IMR-90 (cell line): ENCODE data around the gene EDIL3. TPM values are rescaled to one million over a fixed set of nuclear protein-coding genes. Genes with fewer than 3 reads are reported as not detected.
A peak's percentile ranks its signal among the peaks of the same experiment; 100 is the strongest.

ENCODE experiments used
- ATAC-seq: fragments of 200-7000 bp; cut with Tn5 transposase; 2 replicates; pipeline ENCODE4 v1.9.1; 2020; ENCODE audit warnings: low read depth, mild to moderate bottlenecking, moderate library complexity
- BruUV-seq: library from RNA; stranded (reverse); fragments of 400-500 nt; replicated peaks from 2 replicates; lab custom pipeline; 2021; lab: Mats Ljungman, UMichigan
- CTCF ChIA-PET: fragments of 300-600 bp; formaldehyde crosslinking; extraction: SDS; loops from one replicate; lab custom pipeline; 2021; ENCODE audit warnings: antibody characterized with exemption; lab: Yijun Ruan, JAX
- POLR2A ChIA-PET: fragments of 300-600 bp; sonication (Branson Sonifier 250); formaldehyde crosslinking; loops from one replicate; lab custom pipeline; 2022; ENCODE audit warnings: antibody characterized with exemption; ENCODE audit not compliant: unreplicated experiment; lab: Charles Lee
- DNase-seq: peaks from one replicate; pipeline ENCODE4 v3.0.0; 2013
- H2AFZ ChIP-seq: replicated peaks from 2 replicates; pipeline ENCODE3; 2013; ENCODE audit warnings: low read length, mild to moderate bottlenecking; ENCODE audit not compliant: poor library complexity
- H2AK5ac ChIP-seq: 2 replicates; pipeline ENCODE4 v1.6.1; 2013; ENCODE audit warnings: low read depth, low read length, inconsistent platforms
- H2AK9ac ChIP-seq: replicated peaks from 2 replicates; pipeline ENCODE3; 2013; ENCODE audit warnings: mild to moderate bottlenecking, low read depth, low read length, moderate library complexity; ENCODE audit not compliant: poor library complexity
- H2BK120ac ChIP-seq: 2 replicates; pipeline ENCODE4 v1.6.1; 2013; ENCODE audit warnings: low read depth, low read length, inconsistent platforms
- H2BK15ac ChIP-seq: 3 replicates; pipeline ENCODE4 v1.6.1; 2013; ENCODE audit warnings: low read depth, low read length, inconsistent platforms
- H2BK20ac ChIP-seq: 2 replicates; pipeline ENCODE4 v1.6.1; 2013; ENCODE audit warnings: low read depth, mild to moderate bottlenecking, inconsistent platforms, low read length, moderate library complexity
- H2BK5ac ChIP-seq: 2 replicates; pipeline ENCODE4 v1.6.1; 2013; ENCODE audit warnings: mild to moderate bottlenecking, low read depth, low read length, inconsistent platforms; ENCODE audit not compliant: poor library complexity, severe bottlenecking
- H3K14ac ChIP-seq: replicated peaks from 2 replicates; pipeline ENCODE4 v1.6.1; 2013; ENCODE audit warnings: low read depth, low read length, inconsistent platforms
- H3K18ac ChIP-seq: 2 replicates; pipeline ENCODE4 v1.6.1; 2013; ENCODE audit warnings: low read depth, low read length, control low read depth
- H3K23ac ChIP-seq: 2 replicates; pipeline ENCODE4 v1.6.1; 2013; ENCODE audit warnings: low read depth, low read length, inconsistent platforms
- H3K27ac ChIP-seq: 2 replicates; pipeline ENCODE4 v1.5.1; 2013; ENCODE audit warnings: mild to moderate bottlenecking, control low read depth, low read length; ENCODE audit not compliant: insufficient read depth
- H3K27me3 ChIP-seq: 2 replicates; pipeline ENCODE4 v1.6.1; 2013; ENCODE audit warnings: low read length; ENCODE audit not compliant: control insufficient read depth, insufficient read depth
- H3K36me3 ChIP-seq: 2 replicates; pipeline ENCODE4 v1.6.1; 2013; ENCODE audit warnings: low read length, mixed read lengths; ENCODE audit not compliant: control insufficient read depth, insufficient read depth
- H3K4ac ChIP-seq: 2 replicates; pipeline ENCODE4 v1.6.1; 2013; ENCODE audit warnings: low read depth, low read length, inconsistent platforms
- H3K4me1 ChIP-seq: 2 replicates; pipeline ENCODE4 v1.6.1; 2013; ENCODE audit warnings: low read length, mixed read lengths; ENCODE audit not compliant: control insufficient read depth, insufficient read depth
- H3K4me2 ChIP-seq: 2 replicates; pipeline ENCODE4 v1.6.1; 2013; ENCODE audit warnings: low read depth, mild to moderate bottlenecking, control low read depth, low read length, moderate library complexity
- H3K4me3 ChIP-seq: 2 replicates; pipeline ENCODE4 v1.5.1; 2013; ENCODE audit warnings: low read depth, mild to moderate bottlenecking, control low read depth, low read length, moderate library complexity; ENCODE audit not compliant: insufficient read depth
- H3K56ac ChIP-seq: 2 replicates; pipeline ENCODE4 v1.6.1; 2013; ENCODE audit warnings: low read length, inconsistent platforms; ENCODE audit not compliant: insufficient read depth; ENCODE audit errors: extremely low read depth
- H3K79me1 ChIP-seq, 2 experiments: 2 replicates each; pipeline ENCODE4 v1.6.1; 2013; ENCODE audit warnings: low read length in 2 of 2, inconsistent platforms in 1 of 2, low read depth in 1 of 2
- H3K9ac ChIP-seq: 2 replicates; pipeline ENCODE4 v1.6.1; 2013; ENCODE audit warnings: low read depth, low read length, control low read depth
- H3K9me1 ChIP-seq: 2 replicates; pipeline ENCODE4 v1.6.1; 2013; ENCODE audit warnings: low read length, inconsistent platforms; ENCODE audit not compliant: insufficient read depth
- H3K9me3 ChIP-seq: 2 replicates; pipeline ENCODE4 v1.6.1; 2013; ENCODE audit warnings: low read length; ENCODE audit not compliant: control insufficient read depth, insufficient read depth
- H4K20me1 ChIP-seq: 2 replicates; pipeline ENCODE4 v1.6.1; 2013; ENCODE audit warnings: low read length, inconsistent platforms; ENCODE audit not compliant: insufficient read depth
- H4K5ac ChIP-seq: 2 replicates; pipeline ENCODE4 v1.6.1; 2013; ENCODE audit warnings: mild to moderate bottlenecking, low read depth, low read length, control low read depth
- H4K8ac ChIP-seq, 2 experiments: 2 replicates each; pipeline ENCODE4 v1.6.1; 2013; ENCODE audit warnings: low read depth in 2 of 2, low read length in 2 of 2, control low read depth in 1 of 2, inconsistent platforms in 1 of 2
- H4K91ac ChIP-seq: 2 replicates; pipeline ENCODE4 v1.6.1; 2013; ENCODE audit warnings: low read depth, low read length, inconsistent platforms; ENCODE audit not compliant: insufficient read depth
- MAFK ChIP-seq: IDR thresholded peaks from 2 replicates; pipeline ENCODE4 v1.6.1; 2012; ENCODE audit warnings: low read depth, low read length, improper control_type of control experiment
- MXI1 ChIP-seq: IDR thresholded peaks from 2 replicates; pipeline ENCODE4 v1.6.1; 2012; ENCODE audit warnings: low read depth, mild to moderate bottlenecking, low read length, moderate library complexity, borderline replicate concordance
- dilution Hi-C: fragments of 300-500 bp; cut with HindIII; formaldehyde crosslinking; loops from one replicate; pipeline ENCODE4 v1.14.3; 2018; ENCODE audit warnings: low sequenced_read_pairs; ENCODE audit not compliant: unreplicated experiment
- in situ Hi-C: fragments of 300-500 bp; cut with MboI; formaldehyde crosslinking; loops from 3 replicates; pipeline ENCODE4 v1.14.3; 2019; ENCODE audit warnings: low sequenced_read_pairs, inconsistent platforms, mixed read lengths
- intact Hi-C: fragments of 100-400 bp; cut with micrococcal nuclease; formaldehyde crosslinking; loops from 2 replicates; pipeline ENCODE4 v1.10.0; 2022
- polyA plus RNA-seq, 3 experiments: library from polyadenylated mRNA; depleted of rRNA; stranded (reverse); fragments of >200 nt; gene quantifications; 2 replicates each; pipeline ENCODE4 v1.2.3, GENCODE V29; 2012; ENCODE audit warnings: low replicate concordance in 1 of 3
- total RNA-seq: library from RNA; depleted of rRNA; stranded (reverse); fragments of >200 nt; gene quantifications from 2 replicates; pipeline ENCODE4 v1.2.3, GENCODE V29; 2012

Gene EDIL3
- total and polyA plus RNA-seq, 2 of the 4 experiments (the other 2 are of a cell fraction): 55.5 to 82.8 TPM

- H2AK9ac ChIP-seq: no peak overlapping the region
- POLR2A ChIA-PET: no interaction called here
- no peak overlapping the region for H3K9ac ChIP-seq
- H2AK5ac ChIP-seq: no peak overlapping the region
- H4K20me1 ChIP-seq: no peaks in the 10 kb centered on the region
- H3K27me3 ChIP-seq: no peaks in the 10 kb centered on the region
- no peak overlapping the region for H4K5ac ChIP-seq
- H4K91ac ChIP-seq: no peak overlapping the region
- ATAC-seq (no peak), DNase-seq (no peak)
- H3K4me3 ChIP-seq: no peak overlapping the region
- CTCF ChIA-PET: no interaction called here
- no peaks in the 10 kb centered on the region for H3K36me3 ChIP-seq
- no peak overlapping the region for H3K18ac ChIP-seq
- no peak overlapping the region for H3K4ac ChIP-seq
- no peak overlapping the region for H4K8ac ChIP-seq
- no peak overlapping the region for H3K14ac ChIP-seq
- H3K56ac ChIP-seq: no peak overlapping the region
- H3K4me1 ChIP-seq: peaks cover 4% of the 10 kb centered on the region
- H2BK15ac ChIP-seq: no peak overlapping the region
- H2BK5ac ChIP-seq: no peak overlapping the region
- no peak overlapping the region for H2AFZ ChIP-seq
- dilution Hi-C loops (no loop called here), intact Hi-C loops (no loop called here), in situ Hi-C loops (no loop called here)
- peak; percentile 89 for TF ChIP-seq MAFK
- TF ChIP-seq MXI1: no peak
- no peak overlapping the region for H3K4me2 ChIP-seq
- H3K27ac ChIP-seq: no peak overlapping the region
- H2BK120ac ChIP-seq: no peak overlapping the region
- H3K23ac ChIP-seq: no peak overlapping the region
- H2BK20ac ChIP-seq: no peak overlapping the region
- H3K79me1 ChIP-seq: peaks cover 0 to 5% of the 10 kb centered on the region in 2 experiments; a peak in 2 of 4 replicates
- no TSS peak for BruUV-seq
- no peaks in the 10 kb centered on the region for H3K9me3 ChIP-seq
- H3K9me1 ChIP-seq: peaks cover 6% of the 10 kb centered on the region
Measured at GRCh38 chr5:83972909-83973308, 411.8 kb downstream of the EDIL3 start.
